ENCODE measurements around the gene ZNF134.
A peak's percentile ranks its signal among the peaks of the same experiment; 100 is the strongest.

Gene ZNF134

DNA sequence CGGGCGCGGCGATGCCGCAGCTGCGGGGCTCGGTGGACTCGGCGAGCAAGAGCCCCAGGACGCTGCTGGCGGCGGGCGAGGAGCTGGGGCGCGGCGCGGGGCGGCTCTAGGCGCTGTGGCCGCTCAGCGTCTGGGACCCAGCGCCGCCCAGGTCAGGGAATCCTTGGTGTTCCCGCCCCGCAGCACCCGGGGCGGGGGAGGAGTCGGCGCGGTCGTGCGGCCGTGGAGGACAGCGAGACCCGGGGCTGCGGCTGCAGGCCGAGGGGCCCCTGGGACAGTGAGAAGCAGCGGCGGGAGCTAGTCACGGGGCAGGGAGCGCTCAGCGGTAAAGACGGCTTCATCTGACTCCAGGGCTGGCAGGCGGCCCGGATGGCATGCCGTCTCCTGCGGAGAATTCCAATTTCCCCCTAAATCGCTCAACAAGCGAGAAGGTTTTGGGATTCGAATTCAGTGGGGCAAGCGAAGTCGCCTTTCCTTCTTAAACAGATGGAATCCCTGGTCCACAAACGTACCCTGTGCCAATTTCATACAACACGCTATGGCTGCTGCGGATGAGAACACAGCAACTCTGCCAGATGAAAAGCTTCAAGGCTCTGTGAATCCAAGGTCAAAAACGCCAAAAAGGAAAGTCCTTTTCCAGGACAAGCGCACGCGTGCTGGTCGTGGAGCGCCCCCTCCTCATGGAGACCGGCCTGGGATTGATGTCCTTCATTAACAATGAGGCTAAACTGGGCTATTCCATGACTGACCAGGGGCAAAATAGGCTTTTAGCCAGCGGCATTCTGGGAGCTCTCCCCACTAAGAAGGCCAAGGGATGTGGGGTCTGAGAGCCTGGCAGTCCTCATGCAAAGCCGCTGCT lies 50.5 kb downstream of the ZNF134 start (continued):
- TF ChIP-seq ZSCAN23 (tag by site-specific recombination; IDR thresholded peaks at IDR 0.05) (no peak), ZNF157 (tag by site-specific recombination; IDR thresholded peaks at IDR 0.05) (no peak), ZXDB (tag by site-specific recombination; IDR thresholded peaks at IDR 0.05) (peak; percentile 58; the same call in 1 of the 2 replicates), ZFP37 (tag by site-specific recombination; IDR thresholded peaks at IDR 0.05) (no peak), YY2 (tag by site-specific recombination; IDR thresholded peaks at IDR 0.05) (no peak), ZNF549 (tag by site-specific recombination; IDR thresholded peaks at IDR 0.05) (no peak), ZNF768 (tag by site-specific recombination; IDR thresholded peaks at IDR 0.05) (no peak), SP7 (tag by site-specific recombination; IDR thresholded peaks at IDR 0.05) (0 out of 2 replicates have a peak, but pooled peaks have one; percentile 34), RBAK (tag by site-specific recombination; IDR thresholded peaks at IDR 0.05) (no peak), ZNF324 (tag by site-specific recombination; IDR thresholded peaks at IDR 0.05) (no peak), ZNF791 (tag by site-specific recombination; IDR thresholded peaks at IDR 0.05) (no peak), ZNF37A (tag by site-specific recombination; IDR thresholded peaks at IDR 0.05) (no peak), ZNF184 (tag by site-specific recombination; IDR thresholded peaks at IDR 0.05) (no peak), ZNF623 (tag by site-specific recombination; IDR thresholded peaks at IDR 0.05) (no peak), ZNF548 (tag by site-specific recombination; IDR thresholded peaks at IDR 0.05) (no peak), TRIM28 (IDR thresholded peaks at IDR 0.05; ENCODE audit: borderline replicate concordance, low read length) (0 out of 2 replicates have a peak, but pooled peaks have one; percentile 31), MZF1 (tag by site-specific recombination; IDR thresholded peaks at IDR 0.05; ENCODE audit: borderline replicate concordance) (peak; percentile 16; the same call in 1 of the 2 replicates), ZFP41 (tag by site-specific recombination; IDR thresholded peaks at IDR 0.05; ENCODE audit: borderline replicate concordance) (no peak), ZSCAN16 (tag by site-specific recombination; IDR thresholded peaks at IDR 0.05) (no peak), ZNF658 (tag by site-specific recombination; IDR thresholded peaks at IDR 0.05) (no peak), SP3 (tag by site-specific recombination; IDR thresholded peaks at IDR 0.05) (peak; percentile 57), ZBTB49 (tag by site-specific recombination; IDR thresholded peaks at IDR 0.05; ENCODE audit: low read depth) (no peak), ZNF146 (tag by site-specific recombination; IDR thresholded peaks at IDR 0.05) (no peak), ZNF514 (tag by site-specific recombination; IDR thresholded peaks at IDR 0.05) (no peak)
- TF ChIP-seq, protein P1, sequence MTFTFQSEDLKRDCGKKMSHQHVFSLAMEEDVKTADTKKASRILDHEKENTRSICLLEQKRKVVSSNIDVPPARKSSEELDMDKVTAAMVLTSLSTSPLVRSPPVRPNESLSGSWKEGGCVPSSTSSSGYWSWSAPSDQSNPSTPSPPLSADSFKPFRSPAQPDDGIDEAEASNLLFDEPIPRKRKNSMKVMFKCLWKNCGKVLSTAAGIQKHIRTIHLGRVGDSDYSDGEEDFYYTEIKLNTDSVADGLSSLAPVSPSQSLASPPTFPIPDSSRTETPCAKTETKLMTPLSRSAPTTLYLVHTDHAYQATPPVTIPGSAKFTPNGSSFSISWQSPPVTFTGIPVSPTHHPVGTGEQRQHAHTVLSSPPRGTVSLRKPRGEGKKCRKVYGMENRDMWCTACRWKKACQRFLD (tag by site-specific recombination; IDR thresholded peaks at IDR 0.05), result no peak

DNA sequence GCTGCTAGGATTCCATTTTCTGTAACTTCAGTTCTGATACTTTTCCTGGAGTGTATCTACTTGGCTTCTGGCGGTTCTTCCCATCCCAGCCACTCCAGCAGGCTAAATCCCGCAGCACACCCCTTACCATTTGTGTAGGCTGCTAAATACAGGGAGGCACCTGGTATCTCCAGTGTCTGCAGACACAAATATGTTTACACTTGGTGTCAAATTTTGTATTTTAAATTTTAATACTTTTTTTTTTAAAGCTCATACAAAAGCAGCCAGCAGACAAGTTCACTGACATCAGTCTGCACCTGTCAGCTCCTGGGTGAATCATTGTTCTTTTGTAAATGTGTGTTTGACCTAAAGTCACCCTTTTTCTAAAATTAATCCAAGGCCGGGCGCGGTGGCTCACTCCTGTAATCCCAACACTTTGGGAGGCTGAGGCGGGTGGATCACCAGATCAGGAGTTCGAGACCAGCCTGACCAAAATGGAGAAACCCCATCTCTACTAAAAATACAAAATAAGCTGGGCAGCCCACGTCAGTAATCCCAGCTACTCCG lies 51.3 kb downstream of the ZNF134 start:
- Histone ChIP-seq H3K27ac (ENCODE audit: extremely low read depth, low read depth, low read length) (no peak overlapping the region), H3K4me3 (ENCODE audit: low read depth, low read length) (no peak overlapping the region)

More for the DNA sequence above, 51.3 kb downstream of the ZNF134 start:
- no peaks in the 10 kb centered on the region for H3K9me3 ChIP-seq (ENCODE audit: control insufficient read depth, insufficient read depth, low read depth, low read length)
- POLR2A ChIA-PET, result interaction anchor here (0.7 to 2.7 kb wide), 7 partner anchors 14 to 200 kb away, joined by 3 to 16 read pairs (median 5); partner anchors contain the start of genes ZNF211, ZNF551 and ZNF671
- no peaks in the 10 kb centered on the region for H3K4me1 ChIP-seq (ENCODE audit: control insufficient read depth, insufficient read depth, low read length)
- CTCF ChIA-PET, result no interaction called here
- TF ChIP-seq, protein P1 (tag by site-specific recombination; IDR thresholded peaks at IDR 0.05), result no peak
- no peak for TF ChIP-seq ZNF37A (tag by site-specific recombination; IDR thresholded peaks at IDR 0.05)
- H3K36me3 ChIP-seq (ENCODE audit: control insufficient read depth in 2 of 2, insufficient read depth in 1 of 2, low read length in 2 of 2), result no peaks in the 10 kb centered on the region

Measured in HEK293 (cell line).